ENCODE measurements around the gene DDX19B.
"Not testable (repeated sequence)": the region's sequence is repeated elsewhere in the genome, so short reads cannot be mapped to it uniquely, and the experiment has no call there.

DDX19B gene

GRCh38 chr16:70289229-70290094, 9.5 kb upstream of the DDX19B start, which contains the start of gene AARS1:
AARS1 (minus strand) TSS chr16:70289506; CDS start chr16:70282763, 6,743 bp downstream.
- DNase-seq = peak; percentile 100

DNA sequence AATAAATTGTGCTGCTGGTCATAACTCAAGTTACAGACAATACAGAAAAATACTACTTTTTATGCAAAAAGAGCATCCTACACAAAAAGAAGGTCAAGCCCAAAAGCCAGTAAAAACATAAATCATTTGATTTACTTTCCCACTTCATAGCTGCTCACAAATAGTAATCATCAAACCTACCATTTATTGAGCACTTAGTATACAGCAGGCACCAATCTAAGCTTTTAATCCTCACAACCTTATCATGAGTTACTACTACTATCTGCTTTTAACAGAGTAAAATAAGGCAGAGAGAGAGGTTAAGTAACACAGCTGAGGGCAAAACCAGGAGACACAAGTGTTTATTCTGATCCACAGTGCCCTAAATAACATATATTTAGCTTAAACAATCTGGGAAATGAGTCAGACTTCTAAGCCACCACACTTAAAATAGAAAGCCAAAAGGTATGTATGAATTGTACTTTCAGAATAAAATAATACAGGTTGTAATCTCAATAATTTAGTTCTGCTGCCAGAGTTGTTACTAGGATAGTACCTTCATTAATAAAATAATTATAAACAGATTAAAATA, 8.0 kb upstream of the DDX19B start:
- no peak for DNase-seq

- not testable (repeated sequence) for DNase-seq
Observed at GRCh38 chr16:70292148-70292547, 6.8 kb upstream of the DDX19B start.

DNA sequence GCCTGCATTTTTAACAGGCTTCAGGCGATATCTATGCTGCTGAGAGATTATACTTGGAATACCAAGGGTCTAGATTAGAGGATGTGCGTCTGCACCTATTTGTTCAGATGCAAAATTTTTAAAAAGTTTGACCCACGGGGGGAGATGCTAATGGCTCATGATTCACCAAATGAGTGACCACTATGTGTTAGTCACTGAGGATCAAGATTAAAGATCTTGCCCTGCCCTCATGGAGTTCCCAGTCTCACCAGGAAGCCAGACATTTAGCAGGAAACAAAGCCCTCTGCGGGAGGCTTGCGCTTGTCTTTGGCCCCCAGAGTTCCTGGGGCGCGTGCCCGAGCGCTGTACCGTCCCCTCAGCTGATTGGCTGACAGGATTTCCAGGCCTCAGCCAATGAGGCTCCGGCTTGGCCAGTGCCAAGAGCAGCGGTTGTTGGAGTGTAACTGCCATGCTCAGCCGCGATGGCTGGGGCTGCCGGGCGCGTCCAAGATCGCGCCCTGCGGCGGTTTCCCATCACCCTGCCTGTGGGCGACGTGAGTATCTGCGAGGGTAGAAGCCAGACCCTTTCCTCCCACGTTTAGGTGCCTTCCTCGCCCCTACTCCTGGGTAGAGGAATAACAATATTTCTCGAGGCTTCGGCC, 4.5 kb upstream of the DDX19B start:
- DNase-seq = no peak

DNA sequence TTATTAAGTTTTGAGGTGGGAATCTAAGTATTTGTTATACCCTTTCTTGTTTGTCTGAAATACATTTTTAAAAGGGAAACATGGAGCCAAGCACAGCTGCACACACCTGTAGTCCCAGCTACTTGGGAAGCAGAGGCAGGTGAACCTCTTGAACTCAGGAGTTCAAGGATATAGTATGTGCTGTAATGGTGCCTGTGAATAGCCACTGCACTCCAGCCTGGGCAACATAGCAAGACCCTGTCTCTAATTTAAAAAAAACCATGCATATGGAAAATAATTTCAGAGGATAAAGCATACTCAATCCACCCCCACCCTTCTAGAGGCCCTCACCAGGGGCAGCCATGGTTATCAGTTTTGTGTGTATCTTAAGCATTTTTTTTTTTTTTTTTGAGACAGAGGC, 3.4 kb upstream of the DDX19B start:
- no peak for DNase-seq

GRCh38 chr16:70301121-70301520, 2.1 kb downstream of the DDX19B start:
- DNase-seq = no peak

- DNase-seq = no peak
Observed at GRCh38 chr16:70302745-70303144, 3.8 kb downstream of the DDX19B start.

DNA sequence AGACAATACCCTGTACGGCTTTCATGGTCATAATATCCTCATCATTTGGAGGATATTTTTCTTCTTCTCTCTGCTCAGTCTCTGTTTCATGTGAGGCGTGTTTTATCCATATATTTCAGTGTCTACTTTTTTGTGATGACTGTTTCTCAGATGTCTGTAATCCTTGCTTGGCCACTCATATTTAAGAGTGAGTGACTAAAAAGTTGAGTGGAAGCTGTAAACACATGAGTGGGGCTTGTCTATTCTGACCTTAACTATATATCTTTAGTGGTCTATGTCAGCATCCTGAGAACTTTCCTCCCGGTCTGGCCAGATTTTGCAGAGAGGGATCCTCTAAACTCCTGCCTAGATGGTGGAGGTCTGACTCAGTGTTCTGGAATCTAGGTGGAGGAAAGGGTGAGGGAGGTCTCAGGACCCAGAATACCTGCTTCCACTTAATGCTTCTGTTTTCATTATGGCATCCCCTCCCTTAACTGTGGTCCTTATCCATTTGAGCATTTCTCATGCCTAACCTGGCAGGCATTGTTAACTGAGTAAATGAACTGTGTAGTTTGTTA, 6.0 kb downstream of the DDX19B start:
- DNase-seq = no peak

DNA sequence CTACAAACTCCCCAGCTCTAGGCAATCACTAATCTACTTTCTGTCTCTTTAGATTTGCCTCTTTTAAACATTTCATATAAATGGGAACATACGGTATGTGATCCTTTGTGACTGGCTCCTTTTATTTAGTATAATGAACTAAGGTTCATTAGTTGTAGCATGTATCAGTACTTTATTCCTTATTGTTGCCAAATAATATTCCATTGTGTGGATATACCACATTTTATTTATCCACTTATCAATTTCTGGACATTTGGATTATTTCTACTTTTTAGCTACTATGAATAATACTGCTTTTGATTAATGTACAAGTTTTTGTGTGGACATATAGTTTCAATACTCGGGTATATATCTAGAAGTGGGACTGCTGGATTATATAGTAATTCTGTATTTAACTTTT, 7.9 kb downstream of the DDX19B start:
- DNase-seq = no peak

- DNase-seq = not testable (repeated sequence)
Observed at GRCh38 chr16:70307726-70308125, 8.7 kb downstream of the DDX19B start.

- no peak for DNase-seq
Observed at GRCh38 chr16:70320121-70320520, 21.1 kb downstream of the DDX19B start.

GRCh38 chr16:70324998-70325747, 26.2 kb downstream of the DDX19B start:
- no peak for DNase-seq

DNA sequence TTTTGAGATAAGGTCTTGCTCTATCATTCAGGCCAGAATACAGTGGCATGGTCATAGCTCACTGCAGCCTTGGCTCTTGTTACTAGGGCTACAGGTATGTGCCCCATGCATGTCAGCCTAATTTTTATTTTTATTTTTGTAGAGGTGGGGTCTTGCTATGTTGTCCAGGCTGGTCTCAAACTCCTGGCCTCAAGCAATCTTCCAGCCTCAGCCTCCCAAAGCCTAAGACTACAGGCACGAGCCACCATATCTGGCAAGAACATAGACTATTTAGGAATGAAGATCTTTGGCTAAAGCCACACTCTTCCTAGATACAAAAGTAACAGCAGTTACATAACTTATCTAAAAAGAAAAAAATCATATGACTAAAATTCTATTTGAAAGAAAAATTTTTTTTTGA, 32.1 kb downstream of the DDX19B start:
- DNase-seq = no peak

- DNase-seq = peak; percentile 15
Observed at GRCh38 chr16:70331588-70332358, 32.8 kb downstream of the DDX19B start.

GRCh38 chr16:70332728-70333127, 33.7 kb downstream of the DDX19B start:
- peak; percentile 38 for DNase-seq

- DNase-seq = no peak
Observed at GRCh38 chr16:70337814-70338213, 38.8 kb downstream of the DDX19B start.

DNA sequence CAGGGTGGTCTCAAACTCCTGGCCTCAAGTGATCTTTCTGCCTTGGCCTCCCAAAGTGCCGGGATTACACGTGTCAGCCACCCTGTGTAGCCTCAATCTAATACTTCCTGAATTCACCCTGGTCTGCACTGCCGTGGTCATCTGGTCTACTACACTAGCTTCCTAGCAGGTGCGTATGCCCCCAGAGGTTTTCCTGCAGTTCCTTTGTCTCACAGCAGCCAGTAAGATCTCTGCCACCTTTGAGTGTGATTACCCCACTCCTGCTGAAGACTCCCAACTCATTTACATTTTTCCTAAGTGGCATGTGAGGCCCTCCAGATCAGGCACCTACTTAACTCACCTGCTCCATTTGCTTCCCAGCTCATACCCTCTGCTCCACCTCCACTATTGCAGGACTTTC, 42.6 kb downstream of the DDX19B start:
- DNase-seq = no peak

DNA sequence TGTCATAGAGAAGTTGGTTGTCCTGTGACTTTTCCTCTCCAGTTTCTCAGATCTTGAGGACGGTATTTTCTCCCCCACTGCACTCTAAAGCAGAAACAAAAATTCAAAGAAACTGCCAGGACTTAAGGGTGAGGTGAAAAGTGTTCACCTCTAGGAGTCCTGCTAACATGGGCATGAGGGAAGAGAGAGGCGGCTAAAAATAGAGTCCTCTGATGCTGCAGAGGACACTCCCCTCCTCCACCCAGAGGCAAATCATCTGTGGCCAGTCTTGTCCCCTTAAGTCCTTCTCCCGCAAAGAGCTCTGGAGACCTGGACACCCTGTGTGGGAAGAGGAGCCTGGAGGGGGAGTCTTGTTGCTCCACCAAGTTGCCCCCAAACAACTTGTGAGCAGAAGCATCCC, 43.0 kb downstream of the DDX19B start:
- DNase-seq = no peak

- DNase-seq = peak; percentile 10
Observed at GRCh38 chr16:70345840-70346239, 46.9 kb downstream of the DDX19B start.

DNA sequence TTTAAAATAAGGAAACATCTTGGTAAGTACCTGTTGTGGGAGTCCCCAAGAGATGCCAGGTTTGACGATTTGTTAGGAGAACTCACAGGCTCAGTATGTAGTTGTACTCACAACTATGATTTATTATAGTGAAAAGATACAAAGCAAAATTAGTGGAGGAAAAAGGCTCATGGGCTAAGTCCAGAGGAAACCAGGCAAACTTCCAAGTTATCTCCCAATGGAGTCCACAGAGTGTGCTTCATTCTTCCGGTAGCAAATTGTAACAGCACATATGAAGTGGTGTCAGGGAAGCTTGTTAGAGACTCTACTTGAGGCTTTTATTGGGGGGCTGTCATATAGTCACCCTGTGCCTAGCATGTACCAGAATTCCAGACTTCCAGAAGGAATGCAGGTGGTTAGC, 50.0 kb downstream of the DDX19B start:
- no peak for DNase-seq

GRCh38 chr16:70349783-70350182, 50.8 kb downstream of the DDX19B start:
- DNase-seq = no peak

- DNase-seq = peak; percentile 69
Observed at GRCh38 chr16:70359552-70359951, 60.6 kb downstream of the DDX19B start.
